ENCODE measurements around the gene ENTR1. TPM values are rescaled to one million over a fixed set of nuclear protein-coding genes. Genes with fewer than 3 reads are reported as not detected.

Gene ENTR1
- total RNA-seq, 1 donor from 2014 or later = 27.7 TPM

- peak; percentile 85 to 93 (median 92) for TF ChIP-seq CTCF (IDR thresholded peaks at IDR 0.05)
Measured at GRCh38 chr9:136400038-136400834, 10.2 kb downstream of the ENTR1 start, which contains the start of gene SNAPC4. Gene SNAPC4, minus strand, starts transcription at chr9:136400170. Its CDS starts 1,742 bp downstream, at chr9:136398428.

GRCh38 chr9:136399176-136400037 is 11.0 kb downstream of the ENTR1 start:
- peaks cover 10 to 13% of the 10 kb centered on the region in 2 donors for H3K4me1 ChIP-seq
- DNase-seq (ENCODE audit: low spot score in 2 of 2) = no peak
- TF ChIP-seq CTCF (IDR thresholded peaks at IDR 0.05) = no peak
- peaks cover 30 to 47% of the 10 kb centered on the region in 2 donors for H3K36me3 ChIP-seq
- H3K9me3 ChIP-seq = no peaks in the 10 kb centered on the region
- peak overlapping the region; percentile 90 to 97 for H3K4me3 ChIP-seq
- intact Hi-C loops (cut with DNase I) = loop anchor here (1.0 to 5.0 kb wide), 4 partner anchors 11 to 72 kb away; partner anchors contain the start of genes DNLZ, ENTR1, GPSM1 and INPP5E
- no peaks in the 10 kb centered on the region for H3K27me3 ChIP-seq
- H3K27ac ChIP-seq = no peak overlapping the region

More at GRCh38 chr9:136400038-136400834, 10.2 kb downstream of the ENTR1 start, which contains the start of gene SNAPC4:
- Histone ChIP-seq H3K27ac (peak within 1 kb of the TSS; percentile 6 to 50), H3K4me3 (peak within 1 kb of the TSS; percentile 90 to 97), H3K9me3 (no peaks in the 10 kb centered on the region), H3K4me1 (peaks cover 10 to 13% of the 10 kb centered on the region in 2 donors), H3K36me3 (peaks cover 28 to 46% of the 10 kb centered on the region in 2 donors), H3K27me3 (no peaks in the 10 kb centered on the region)
- intact Hi-C loops (cut with DNase I) = loop anchor here (1.0 to 5.0 kb wide), 4 partner anchors 10 to 73 kb away; partner anchors contain the start of genes DNLZ, ENTR1, GPSM1 and INPP5E
- peak; percentile 36 to 91 for DNase-seq (ENCODE audit: low spot score in 2 of 2)

GRCh38 chr9:136398286-136398685 is 12.1 kb downstream of the ENTR1 start:
- peaks cover 32 to 48% of the 10 kb centered on the region in 2 donors for H3K36me3 ChIP-seq
- no peak for TF ChIP-seq CTCF (IDR thresholded peaks at IDR 0.05)
- H3K27ac ChIP-seq = no peak overlapping the region
- no peaks in the 10 kb centered on the region for H3K27me3 ChIP-seq
- H3K4me1 ChIP-seq = peaks cover 10 to 13% of the 10 kb centered on the region in 2 donors
- H3K4me3 ChIP-seq = no peak overlapping the region
- intact Hi-C loops (cut with DNase I) = no loop called here
- no peaks in the 10 kb centered on the region for H3K9me3 ChIP-seq
- no peak for DNase-seq (ENCODE audit: low spot score in 2 of 2)

GRCh38 chr9:136397643-136398042 is 12.8 kb downstream of the ENTR1 start:
- no peaks in the 10 kb centered on the region for H3K27me3 ChIP-seq
- peaks cover 33 to 54% of the 10 kb centered on the region in 2 donors for H3K36me3 ChIP-seq
- H3K27ac ChIP-seq = no peak overlapping the region
- H3K4me1 ChIP-seq = peaks cover 10 to 13% of the 10 kb centered on the region in 2 donors
- H3K9me3 ChIP-seq = no peaks in the 10 kb centered on the region
- DNase-seq (ENCODE audit: low spot score in 2 of 2) = no peak
- intact Hi-C loops (cut with DNase I) = no loop called here
- TF ChIP-seq CTCF (IDR thresholded peaks at IDR 0.05) = no peak
- H3K4me3 ChIP-seq = no peak overlapping the region

GRCh38 chr9:136396219-136396515 is 14.2 kb downstream of the ENTR1 start:
- Histone ChIP-seq H3K27ac (no peak overlapping the region), H3K36me3 (peaks cover 48 to 64% of the 10 kb centered on the region in 2 donors), H3K9me3 (no peaks in the 10 kb centered on the region), H3K4me3 (no peak overlapping the region), H3K27me3 (no peaks in the 10 kb centered on the region), H3K4me1 (peaks cover 10 to 13% of the 10 kb centered on the region in 2 donors)
- no peak for DNase-seq (ENCODE audit: low spot score in 2 of 2)
- TF ChIP-seq CTCF (IDR thresholded peaks at IDR 0.05) = no peak
- intact Hi-C loops (cut with DNase I) = no loop called here

All from ascending aorta (tissue), 2 donors.